HCT116 (cell line): ENCODE results near the gene DOP1B. TPM values are rescaled to one million over a fixed set of nuclear protein-coding genes. Genes with fewer than 3 reads are reported as not detected.
"Not testable (repeated sequence)": the region's sequence is repeated elsewhere in the genome, so short reads cannot be mapped to it uniquely, and the experiment has no call there.

Experiments used
- ATAC-seq: fragments of 200-7000 bp; cut with Tn5 transposase; 2 replicates; pipeline ENCODE4 v1.9.1; 2020; ENCODE audit warnings: mild to moderate bottlenecking, moderate library complexity
- BruUV-seq: library from RNA; stranded (reverse); fragments of 400-500 nt; replicated peaks from 2 replicates; lab custom pipeline; 2021; lab: Mats Ljungman, UMichigan
- CTCF ChIA-PET: fragments of 300-600 bp; sonication (Branson Sonifier 250); formaldehyde crosslinking; loops from one replicate; lab custom pipeline; 2021; ENCODE audit warnings: antibody characterized with exemption; lab: Charles Lee
- POLR2A ChIA-PET: fragments of 300-600, 350-600 bp; sonication (Branson Sonifier 250); formaldehyde crosslinking; loops from one replicate; lab custom pipeline; 2021; ENCODE audit warnings: antibody characterized with exemption; lab: Charles Lee
- RAD21 ChIA-PET, 2 experiments: fragments of 300-600 bp; sonication (Branson Sonifier 250); formaldehyde crosslinking; loops; one replicate each; lab custom pipeline; 2023; ENCODE audit warnings: low total read pairs in 2 of 2; ENCODE audit not compliant: uncharacterized antibody in 2 of 2, unreplicated experiment in 2 of 2, low non-redundant PET in 1 of 2; lab: Charles Lee
- DNase-seq: peaks from one replicate; pipeline ENCODE4 v3.0.0-alpha.2; 2010; ENCODE audit warnings: low read depth, low spot score
- H2AFZ ChIP-seq: fragments of 200-600 bp; shearing (Covaris generic), sonication (generic); 2 replicates; pipeline ENCODE4 v1.6.1; 2017; ENCODE audit warnings: low read depth, mixed run types, mixed read lengths, antibody characterized with exemption, low read length; ENCODE audit not compliant: poor library complexity, severe bottlenecking
- H3K27ac ChIP-seq: 2 replicates; pipeline ENCODE4 v1.5.1; 2012; ENCODE audit warnings: low read depth, low read length
- H3K27me3 ChIP-seq: fragments of 200-600 bp; sonication (generic); 2 replicates; pipeline ENCODE4 v1.6.1; 2016; ENCODE audit warnings: mixed run types, low read length, mixed read lengths; ENCODE audit not compliant: insufficient read depth
- H3K36me3 ChIP-seq, 2 experiments: fragments of 200-500 bp in 1 of 2; fragments of 200-600 bp in 1 of 2; sonication (Bioruptor generic) in 1 of 2; sonication (generic) in 1 of 2; 2 replicates each; pipeline versions ENCODE4 v1.5.1 to v1.6.1; 2014 to 2016; ENCODE audit warnings: low read length in 2 of 2, inconsistent platforms in 1 of 2, mixed read lengths in 1 of 2, mixed run types in 1 of 2; ENCODE audit not compliant: insufficient read depth in 2 of 2, control insufficient read depth in 1 of 2
- H3K4me1 ChIP-seq, 2 experiments: fragments of 200-600 bp in 1 of 2; sonication (generic) in 1 of 2; 2 replicates each; pipeline versions ENCODE4 v1.5.1 to v1.6.1; 2012 to 2017; ENCODE audit warnings: low read length in 2 of 2, inconsistent platforms in 1 of 2, mild to moderate bottlenecking in 1 of 2, mixed read lengths in 1 of 2, mixed run types in 1 of 2, moderate library complexity in 1 of 2; ENCODE audit not compliant: insufficient read depth in 2 of 2, control insufficient read depth in 1 of 2
- H3K4me2 ChIP-seq: fragments of 200-600 bp; sonication (generic); 2 replicates; pipeline ENCODE4 v1.6.1; 2017; ENCODE audit warnings: mixed run types, low read length, mixed read lengths
- H3K4me3 ChIP-seq, 2 experiments: fragments of 200-600 bp in 1 of 2; sonication (generic) in 1 of 2; replicated peaks in 1 of 2; 2 replicates each; pipeline ENCODE4 v1.5.1; 2011 to 2016; ENCODE audit warnings: low read length in 2 of 2, control low read depth in 1 of 2, low read depth in 1 of 2, mild to moderate bottlenecking in 1 of 2, mixed read lengths in 1 of 2, mixed run types in 1 of 2
- H3K79me2 ChIP-seq: fragments of 200-600 bp; sonication (generic); 2 replicates; pipeline ENCODE4 v1.6.1; 2017; ENCODE audit warnings: mild to moderate bottlenecking, mixed run types, low read length, moderate library complexity, mixed read lengths; ENCODE audit not compliant: insufficient read depth
- H3K9ac ChIP-seq: fragments of 200-600 bp; sonication (generic); 2 replicates; pipeline ENCODE4 v1.6.1; 2016; ENCODE audit warnings: low read length, mixed read lengths
- H3K9me2 ChIP-seq: fragments of 200-600 bp; sonication (generic), shearing (Covaris generic); 2 replicates; pipeline ENCODE4 v1.6.1; 2017; ENCODE audit warnings: mixed run types, mild to moderate bottlenecking, moderate library complexity; ENCODE audit not compliant: insufficient read depth
- H3K9me3 ChIP-seq, 2 experiments: fragments of 200-500 bp in 1 of 2; fragments of 200-600 bp in 1 of 2; sonication (Bioruptor generic) in 1 of 2; sonication (generic) in 1 of 2; 2 replicates each; pipeline ENCODE4 v1.6.1; 2014 to 2017; ENCODE audit warnings: low read length in 2 of 2, mixed read lengths in 2 of 2, inconsistent platforms in 1 of 2, low read depth in 1 of 2, mild to moderate bottlenecking in 1 of 2, mixed run types in 1 of 2, moderate library complexity in 1 of 2; ENCODE audit not compliant: control insufficient read depth in 1 of 2, insufficient read depth in 1 of 2
- H4K20me1 ChIP-seq: fragments of 200-600 bp; sonication (generic), shearing (Covaris generic); 2 replicates; pipeline ENCODE4 v1.6.1; 2017; ENCODE audit warnings: mixed run types, mild to moderate bottlenecking, moderate library complexity; ENCODE audit not compliant: insufficient read depth
- CBX3 ChIP-seq: IDR thresholded peaks from 2 replicates; pipeline ENCODE4 v1.6.1; 2012; ENCODE audit warnings: low read depth
- CEBPB ChIP-seq: IDR thresholded peaks from 2 replicates; pipeline ENCODE4 v1.6.1; 2012; ENCODE audit warnings: low read depth
- CTCF ChIP-seq, 3 experiments: fragments of 200-600 bp in 1 of 3; sonication (generic) in 1 of 3; IDR thresholded peaks in 2 of 3; conservative IDR thresholded peaks in 1 of 3; 2 replicates each; pipeline ENCODE4 v1.5.1; 2012 to 2017; ENCODE audit warnings: low read depth in 2 of 3, low read length in 2 of 3, antibody characterized with exemption in 1 of 3, borderline replicate concordance in 1 of 3, control low read depth in 1 of 3, mild to moderate bottlenecking in 1 of 3, mixed read lengths in 1 of 3, mixed run types in 1 of 3, moderate library complexity in 1 of 3; ENCODE audit not compliant: insufficient read depth in 1 of 3
- EGR1 ChIP-seq: IDR thresholded peaks from 2 replicates; pipeline ENCODE4 v1.6.1; 2012; ENCODE audit warnings: low read depth
- ELF1 ChIP-seq: IDR thresholded peaks from 2 replicates; pipeline ENCODE4 v1.6.1; 2012; ENCODE audit warnings: low read depth, borderline replicate concordance
- EZH2 ChIP-seq: fragments of 200-600 bp; sonication (generic); IDR thresholded peaks from 2 replicates; pipeline ENCODE4 v1.6.1; 2017; ENCODE audit warnings: antibody characterized with exemption, mixed run types
- EZH2phosphoT487 ChIP-seq: fragments of 200-600 bp; IDR thresholded peaks from 2 replicates; pipeline ENCODE4 v1.6.1; 2018; ENCODE audit warnings: antibody characterized with exemption, borderline replicate concordance
- FOSL1 ChIP-seq: IDR thresholded peaks from 2 replicates; pipeline ENCODE4 v1.6.1; 2012; ENCODE audit warnings: low read depth
- JUND ChIP-seq: IDR thresholded peaks from 2 replicates; pipeline ENCODE4 v1.6.1; 2012
- MAX ChIP-seq: IDR thresholded peaks from 2 replicates; pipeline ENCODE4 v1.6.1; 2012
- POLR2A ChIP-seq: IDR thresholded peaks from 2 replicates; pipeline ENCODE4 v1.7.0; 2011; ENCODE audit warnings: borderline replicate concordance; ENCODE audit not compliant: insufficient read depth, insufficient read length; ENCODE audit errors: extremely low read depth
- POLR2AphosphoS5 ChIP-seq: IDR thresholded peaks from 2 replicates; pipeline ENCODE4 v1.6.1; 2011; ENCODE audit warnings: mild to moderate bottlenecking, low read depth, low read length, moderate library complexity
- RAD21 ChIP-seq: IDR thresholded peaks from 2 replicates; pipeline ENCODE4 v1.6.1; 2012; ENCODE audit warnings: low read depth, mild to moderate bottlenecking
- SIN3A ChIP-seq: IDR thresholded peaks from 2 replicates; pipeline ENCODE4 v1.6.1; 2012; ENCODE audit warnings: low read depth
- SP1 ChIP-seq: IDR thresholded peaks from 2 replicates; pipeline ENCODE4 v1.6.1; 2012; ENCODE audit warnings: low read depth
- TCF7L2 ChIP-seq: IDR thresholded peaks from 2 replicates; pipeline ENCODE4 v1.7.0; 2011; ENCODE audit warnings: borderline replicate concordance, inconsistent platforms; ENCODE audit not compliant: insufficient read depth, insufficient read length; ENCODE audit errors: extremely low read depth
- YY1 ChIP-seq: IDR thresholded peaks from 2 replicates; pipeline ENCODE4 v1.6.1; 2011; ENCODE audit warnings: low read length, low read depth, moderate library complexity, mild to moderate bottlenecking; ENCODE audit not compliant: insufficient replicate concordance; ENCODE audit errors: extremely low read depth
- ZFX ChIP-seq: fragments of 450-650 bp; IDR thresholded peaks from 2 replicates; pipeline ENCODE4 v1.6.1; 2017
- intact Hi-C: fragments of 100-400 bp; cut with micrococcal nuclease; formaldehyde crosslinking; loops from 2 replicates; pipeline ENCODE4 v1.10.0; 2022
- total RNA-seq: library from RNA; stranded (reverse); gene quantifications from one replicate; pipeline ENCODE4 v1.2.1, GENCODE V29; 2021; ENCODE audit not compliant: unreplicated experiment
- TF ChIP-seq, protein P1 (sequence below): IDR thresholded peaks from 2 replicates; pipeline ENCODE4 v1.6.1; 2012
- TF ChIP-seq, protein P2 (sequence below): IDR thresholded peaks from 2 replicates; pipeline ENCODE4 v1.6.1; 2012; ENCODE audit warnings: low read depth

The DOP1B gene
- total RNA-seq, 1 experiment from 2014 or later, result 15.4 TPM

GRCh38 chr21:36199021-36199420 is 42.4 kb downstream of the DOP1B start:
- Histone ChIP-seq H3K27me3 (no peaks in the 10 kb centered on the region), H2AFZ (no peak overlapping the region), H3K4me2 (no peak overlapping the region), H3K9me2 (no peaks in the 10 kb centered on the region), H3K9me3 (no peaks in the 10 kb centered on the region), H3K79me2 (no peaks in the 10 kb centered on the region), H3K4me3 (no peak overlapping the region), H4K20me1 (no peaks in the 10 kb centered on the region), H3K4me1 (peaks cover 25 to 27% of the 10 kb centered on the region in 2 experiments), H3K9ac (no peak overlapping the region), H3K36me3 (no peaks in the 10 kb centered on the region), H3K27ac (no peak overlapping the region)
- POLR2A ChIA-PET, result no interaction called here
- DNase-seq, result no peak
- CTCF ChIA-PET, result no interaction called here
- TF ChIP-seq EZH2phosphoT487, result no peak
- no peak for TF ChIP-seq EZH2
- no peak for TF ChIP-seq JUND
- no peak for TF ChIP-seq POLR2A
- no peak for TF ChIP-seq CBX3
- TF ChIP-seq, protein P1, sequence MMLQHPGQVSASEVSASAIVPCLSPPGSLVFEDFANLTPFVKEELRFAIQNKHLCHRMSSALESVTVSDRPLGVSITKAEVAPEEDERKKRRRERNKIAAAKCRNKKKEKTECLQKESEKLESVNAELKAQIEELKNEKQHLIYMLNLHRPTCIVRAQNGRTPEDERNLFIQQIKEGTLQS, result no peak
- no peak for TF ChIP-seq FOSL1
- no peak for TF ChIP-seq ZFX
- TF ChIP-seq CTCF (IDR thresholded peaks at IDR 0.05 in 2 of 3, conservative IDR thresholded peaks at IDR 0.05 in 1 of 3; ENCODE audit: borderline replicate concordance in 1 of 3, insufficient read depth in 1 of 3, low read depth in 2 of 3, low read length in 2 of 3), result no peak
- TF ChIP-seq EGR1, result no peak
- TF ChIP-seq SP1, result no peak
- no peak for TF ChIP-seq MAX
- TF ChIP-seq, protein P2, sequence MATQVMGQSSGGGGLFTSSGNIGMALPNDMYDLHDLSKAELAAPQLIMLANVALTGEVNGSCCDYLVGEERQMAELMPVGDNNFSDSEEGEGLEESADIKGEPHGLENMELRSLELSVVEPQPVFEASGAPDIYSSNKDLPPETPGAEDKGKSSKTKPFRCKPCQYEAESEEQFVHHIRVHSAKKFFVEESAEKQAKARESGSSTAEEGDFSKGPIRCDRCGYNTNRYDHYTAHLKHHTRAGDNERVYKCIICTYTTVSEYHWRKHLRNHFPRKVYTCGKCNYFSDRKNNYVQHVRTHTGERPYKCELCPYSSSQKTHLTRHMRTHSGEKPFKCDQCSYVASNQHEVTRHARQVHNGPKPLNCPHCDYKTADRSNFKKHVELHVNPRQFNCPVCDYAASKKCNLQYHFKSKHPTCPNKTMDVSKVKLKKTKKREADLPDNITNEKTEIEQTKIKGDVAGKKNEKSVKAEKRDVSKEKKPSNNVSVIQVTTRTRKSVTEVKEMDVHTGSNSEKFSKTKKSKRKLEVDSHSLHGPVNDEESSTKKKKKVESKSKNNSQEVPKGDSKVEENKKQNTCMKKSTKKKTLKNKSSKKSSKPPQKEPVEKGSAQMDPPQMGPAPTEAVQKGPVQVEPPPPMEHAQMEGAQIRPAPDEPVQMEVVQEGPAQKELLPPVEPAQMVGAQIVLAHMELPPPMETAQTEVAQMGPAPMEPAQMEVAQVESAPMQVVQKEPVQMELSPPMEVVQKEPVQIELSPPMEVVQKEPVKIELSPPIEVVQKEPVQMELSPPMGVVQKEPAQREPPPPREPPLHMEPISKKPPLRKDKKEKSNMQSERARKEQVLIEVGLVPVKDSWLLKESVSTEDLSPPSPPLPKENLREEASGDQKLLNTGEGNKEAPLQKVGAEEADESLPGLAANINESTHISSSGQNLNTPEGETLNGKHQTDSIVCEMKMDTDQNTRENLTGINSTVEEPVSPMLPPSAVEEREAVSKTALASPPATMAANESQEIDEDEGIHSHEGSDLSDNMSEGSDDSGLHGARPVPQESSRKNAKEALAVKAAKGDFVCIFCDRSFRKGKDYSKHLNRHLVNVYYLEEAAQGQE, result no peak
- no peak for TF ChIP-seq POLR2AphosphoS5
- no peak for TF ChIP-seq SIN3A
- TF ChIP-seq YY1, result no peak
- TF ChIP-seq ELF1, result no peak
- no peak for TF ChIP-seq RAD21
- no peak for TF ChIP-seq CEBPB
- no peak for TF ChIP-seq TCF7L2
- RAD21 ChIA-PET, result no interaction called here
- intact Hi-C loops, result no loop called here
- BruUV-seq, result no TSS peak
- ATAC-seq, result no peak

DNA sequence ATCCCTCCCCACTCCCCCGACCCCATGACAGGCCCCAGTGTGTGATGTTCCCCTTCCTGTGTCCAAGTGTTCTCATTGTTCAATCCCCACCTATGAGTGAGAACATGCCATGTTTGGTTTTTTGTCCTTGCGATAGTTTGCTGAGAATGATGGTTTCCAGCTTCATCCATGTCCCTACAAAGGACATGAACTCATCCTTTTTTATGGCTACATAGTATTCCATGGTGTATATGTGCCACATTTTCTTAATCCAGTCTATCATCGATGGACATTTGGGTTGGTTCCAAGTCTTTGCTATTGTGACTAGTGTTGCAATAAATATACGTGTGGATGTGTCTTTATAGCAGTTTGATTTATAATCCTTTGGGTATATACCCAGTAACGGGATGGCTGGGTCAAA is 43.0 kb downstream of the DOP1B start:
- H4K20me1 ChIP-seq, H3K27ac ChIP-seq, H3K9me2 ChIP-seq, BruUV-seq, H2AFZ ChIP-seq, DNase-seq, ATAC-seq, H3K36me3 ChIP-seq, H3K9ac ChIP-seq, H3K9me3 ChIP-seq, H3K4me3 ChIP-seq, H3K79me2 ChIP-seq, H3K27me3 ChIP-seq, H3K4me2 ChIP-seq, RAD21 ChIA-PET, POLR2A ChIA-PET, intact Hi-C loops, CTCF ChIA-PET: not testable (repeated sequence)
- H3K4me1 ChIP-seq, result peaks cover 28 to 31% of the 10 kb centered on the region in 2 experiments
